GM21367 (cell line): ENCODE results near the gene EIF2B1.

Experiments
- ATAC-seq: cut with Tn5 transposase; IDR thresholded peaks from one replicate; pipeline ENCODE4 v1.9.1; 2021; ENCODE audit not compliant: unreplicated experiment

The EIF2B1 gene

DNA sequence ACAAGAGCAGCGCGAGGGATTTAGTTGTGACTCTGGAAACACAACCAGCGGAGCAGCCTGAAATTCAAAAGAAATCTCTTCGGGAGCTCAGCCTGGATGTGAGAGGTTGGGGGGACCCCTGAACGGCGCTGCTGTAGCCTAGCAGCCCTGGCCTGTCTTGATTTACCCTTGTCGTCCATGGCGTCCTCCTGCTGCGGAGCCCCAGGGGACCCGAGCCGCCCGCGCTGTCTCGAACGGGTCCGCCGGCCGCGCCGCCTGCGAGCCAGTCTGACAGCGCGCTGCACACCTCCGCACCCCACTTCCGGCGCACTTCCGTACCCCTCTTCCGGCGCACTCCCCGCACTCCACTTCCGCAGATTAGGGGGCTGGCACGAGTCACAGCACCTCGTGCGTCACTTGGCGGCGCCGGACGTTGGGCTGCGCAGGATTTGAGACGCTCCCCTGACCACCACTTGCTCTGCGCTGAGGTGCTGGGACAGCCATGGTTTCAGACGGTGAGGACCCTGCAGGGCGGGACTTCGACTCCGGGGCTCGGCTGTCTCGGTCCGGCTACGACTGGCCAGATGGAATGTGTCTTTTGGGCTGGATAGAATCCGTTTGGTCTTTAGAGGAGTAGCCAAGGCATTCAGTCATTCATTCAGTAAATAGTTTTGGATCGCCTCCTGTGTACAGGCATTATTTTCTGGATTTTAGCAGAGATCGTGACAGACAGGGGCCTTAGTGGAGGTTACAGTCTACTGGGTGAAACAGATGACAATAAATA is at the start of gene EIF2B1, which contains the start of gene GTF2H3:
EIF2B1 (minus strand) TSS at position 308 of the 763 bp plus-strand sequence; CDS start at position 179, 129 bp downstream.
GTF2H3 (plus strand) TSS at position 451 of the 763 bp plus-strand sequence; CDS start at position 482, 31 bp downstream.
- ATAC-seq: peak; percentile 87

DNA sequence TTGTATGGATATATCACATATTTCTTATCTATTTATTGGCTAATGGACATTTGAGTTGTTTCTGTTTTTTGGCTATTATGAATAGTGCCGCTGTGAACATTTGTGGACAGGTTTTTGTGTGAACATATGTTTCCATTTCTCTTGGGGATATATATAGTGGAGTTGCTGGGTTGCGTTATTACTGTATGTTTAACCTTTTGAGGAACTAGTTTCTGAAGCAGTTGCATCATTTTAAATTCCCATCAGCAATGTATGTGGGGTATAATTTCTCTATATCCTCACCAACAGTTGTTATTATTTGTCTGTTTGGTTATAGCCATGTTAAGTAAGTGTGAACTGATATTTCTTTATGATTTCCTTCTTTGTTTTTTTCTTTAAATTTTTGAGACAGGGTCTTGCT is 48.1 kb upstream of the EIF2B1 start:
- no peak for ATAC-seq

DNA sequence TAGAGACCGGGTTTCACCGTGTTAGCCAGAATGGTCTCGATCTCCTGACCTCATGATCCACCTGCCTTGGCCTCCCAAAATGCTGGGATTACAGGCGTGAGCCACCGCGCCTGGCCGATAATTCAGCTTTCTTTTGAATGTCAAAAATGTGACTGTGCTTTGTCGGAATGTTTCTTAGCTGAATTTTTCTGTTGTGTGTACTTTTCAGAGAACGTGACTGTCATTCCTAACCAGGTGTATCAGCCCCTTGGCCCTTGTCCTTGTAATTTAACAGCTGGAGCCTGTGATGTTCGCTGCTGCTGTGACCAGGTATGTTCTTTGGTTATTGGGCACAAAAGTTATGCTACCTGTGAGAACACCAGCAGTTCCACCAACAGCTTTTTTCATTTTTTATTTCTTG is 45.5 kb upstream of the EIF2B1 start:
- no peak for ATAC-seq

DNA sequence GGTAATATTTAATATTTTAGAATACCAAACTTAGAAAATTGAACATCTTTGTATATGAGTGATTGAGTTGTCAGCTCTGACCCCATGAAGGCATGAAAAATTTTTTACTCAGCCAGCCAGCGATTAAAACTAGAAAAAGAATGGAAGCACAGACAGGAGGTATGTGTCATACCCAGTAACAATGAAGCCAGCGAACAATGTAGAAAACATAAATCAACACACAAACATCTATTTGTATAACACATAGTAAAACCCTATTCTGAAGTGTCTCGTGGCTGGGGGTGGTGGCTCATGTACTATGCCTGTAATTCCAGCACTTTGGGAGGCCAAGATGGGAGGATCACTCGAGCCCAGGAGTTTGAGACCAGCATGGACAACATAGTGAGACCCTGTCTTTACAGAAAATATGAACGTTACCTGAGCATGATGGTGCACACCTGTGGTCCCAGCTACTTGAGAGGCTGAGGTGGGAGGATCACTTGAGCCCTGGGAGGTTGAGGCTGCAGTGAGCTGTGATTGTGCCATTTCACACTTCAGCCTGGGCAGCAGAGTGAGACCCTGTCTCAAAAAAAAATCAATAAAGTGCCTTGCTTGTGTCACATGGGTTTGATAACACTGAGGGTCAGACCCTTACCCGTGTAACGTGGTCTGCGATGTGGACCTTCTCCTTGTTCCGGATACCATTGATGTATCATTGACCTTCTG is 43.3 kb upstream of the EIF2B1 start:
- ATAC-seq: no peak

DNA sequence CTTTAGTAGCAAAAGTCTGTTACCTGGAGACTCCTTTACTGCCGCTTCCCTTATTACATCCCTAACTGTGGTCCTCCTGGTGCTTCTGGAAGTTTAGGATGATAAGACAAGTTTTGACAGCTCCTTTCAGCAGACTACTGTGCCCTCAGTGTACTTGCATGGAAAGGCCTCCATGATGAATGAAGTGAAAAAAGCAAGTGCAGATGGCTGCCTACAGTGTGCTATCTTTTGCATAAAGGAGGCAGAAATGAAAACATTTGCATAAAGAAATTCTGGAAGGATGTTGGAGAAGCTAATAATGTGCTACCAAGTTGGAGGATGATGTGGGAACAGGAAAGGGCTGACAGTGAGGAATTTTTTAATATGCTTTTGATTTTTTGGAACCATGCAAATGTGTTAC is 42.0 kb upstream of the EIF2B1 start:
- ATAC-seq: no peak

DNA sequence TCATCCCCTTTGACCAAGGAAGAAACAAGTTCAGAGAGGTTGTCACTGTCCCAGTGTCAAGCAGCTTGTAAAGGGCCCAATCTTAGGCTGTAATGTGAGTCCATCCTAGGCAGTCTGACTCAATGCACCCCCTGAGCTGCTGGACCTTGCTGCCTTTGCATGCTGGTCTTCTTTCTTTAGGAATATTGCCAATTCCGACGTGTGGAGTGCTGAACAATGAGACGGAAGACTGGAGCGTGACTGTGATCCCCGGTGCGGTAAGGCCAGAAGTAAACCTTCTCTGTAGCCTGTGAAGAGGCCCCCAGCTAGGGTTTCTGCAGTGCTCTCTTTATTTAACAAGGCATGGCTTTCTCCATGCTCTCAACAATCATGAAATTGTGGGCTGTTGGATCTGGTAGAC is 38.4 kb upstream of the EIF2B1 start:
- ATAC-seq: no peak

DNA sequence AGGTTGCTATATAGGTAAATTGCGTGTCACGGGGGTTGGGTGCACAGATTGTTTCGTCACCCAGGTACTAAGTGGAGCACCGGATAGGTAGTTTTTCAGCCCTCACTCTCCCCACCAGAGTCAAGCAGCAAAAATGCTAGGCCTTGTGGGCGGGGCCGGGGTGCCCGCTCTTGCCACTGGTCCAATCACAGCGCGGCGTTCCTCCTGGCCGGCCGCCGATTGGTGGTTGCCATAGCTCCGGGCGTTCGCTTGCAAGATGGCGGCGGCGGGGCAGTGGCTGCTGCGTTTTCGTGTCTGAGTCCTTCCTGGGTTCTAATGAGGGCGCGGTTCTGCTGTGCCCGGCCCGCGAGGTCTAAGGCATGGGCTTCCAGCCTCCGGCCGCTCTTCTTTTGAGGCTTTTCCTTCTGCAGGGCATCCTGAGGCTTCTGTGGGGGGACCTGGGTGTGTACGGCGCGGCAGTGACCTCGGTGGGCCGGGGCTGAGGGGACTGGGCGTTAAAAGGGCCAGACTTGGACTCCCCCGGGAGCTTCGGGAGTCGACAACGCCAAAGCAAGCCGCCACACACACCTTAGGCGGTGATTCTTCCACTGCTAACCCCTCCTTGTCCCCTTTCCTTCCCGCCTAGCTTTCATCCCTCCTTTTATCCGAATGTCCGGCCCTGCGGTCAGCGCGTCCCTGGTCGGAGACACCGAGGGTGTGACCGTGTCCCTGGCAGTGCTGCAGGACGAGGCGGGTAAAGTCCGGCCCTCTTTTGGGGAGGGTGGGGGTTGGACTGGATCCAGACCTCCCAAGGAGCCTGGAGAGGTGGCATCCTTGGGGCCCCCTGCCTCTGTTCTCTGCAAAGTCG is 37.6 kb upstream of the EIF2B1 start, which contains the start of gene TCTN2:
TCTN2 (plus strand) TSS at position 232 of the 847 bp plus-strand sequence; CDS start at position 360, 128 bp downstream.
- ATAC-seq: peak; percentile 94

DNA sequence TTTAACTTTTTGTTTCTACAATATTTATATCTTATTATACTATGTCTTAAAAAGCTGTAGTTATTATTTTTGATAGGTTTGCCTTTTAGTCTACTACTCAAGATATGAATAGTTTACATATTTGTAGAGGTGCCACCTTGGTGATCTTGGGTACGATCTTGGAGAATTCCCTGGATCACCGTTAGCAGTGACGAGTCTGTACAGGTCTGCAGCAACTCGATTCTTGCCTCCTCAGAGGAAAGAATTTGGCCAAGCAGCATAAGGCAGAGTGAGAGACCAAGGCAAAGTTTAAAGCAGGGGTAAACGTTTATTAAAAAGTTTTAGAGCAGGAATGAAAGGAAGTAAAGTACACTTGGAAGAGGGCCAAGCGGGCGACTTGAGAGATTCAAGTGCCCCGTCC is 34.3 kb upstream of the EIF2B1 start:
- no peak for ATAC-seq

DNA sequence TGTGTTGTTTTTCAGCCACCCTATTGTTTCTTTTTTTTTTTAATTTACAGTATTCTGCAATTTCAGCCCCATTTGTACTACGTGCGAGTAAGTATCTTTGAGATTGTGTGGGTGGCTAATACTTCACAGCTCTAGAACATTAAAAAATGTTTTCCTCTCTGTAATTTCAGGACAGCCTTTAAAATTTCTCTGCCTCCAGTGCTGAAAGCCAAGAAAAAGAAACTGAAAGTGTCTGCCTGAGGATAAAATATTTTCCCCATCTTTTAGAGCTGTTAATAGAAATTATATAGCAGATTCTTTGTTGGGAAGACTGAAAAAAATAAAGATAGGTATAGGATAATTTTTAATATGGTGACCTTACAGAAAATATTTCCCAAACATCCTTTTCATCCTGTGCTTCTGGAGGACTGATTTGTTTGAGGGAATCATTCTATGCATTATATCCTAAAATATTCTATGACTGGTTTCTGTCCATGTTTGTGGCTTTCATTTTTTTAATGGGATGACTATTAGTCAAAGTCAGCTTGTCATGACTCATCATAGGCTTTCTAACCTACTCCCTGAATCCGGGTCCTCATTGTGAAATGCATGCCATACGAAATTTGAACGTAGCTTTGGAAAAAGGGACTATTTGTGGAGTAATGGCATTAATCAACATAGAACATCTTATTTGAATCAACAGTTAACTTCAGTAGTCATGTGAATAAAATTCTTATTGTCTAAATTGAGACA is 26.7 kb upstream of the EIF2B1 start:
- no peak for ATAC-seq

DNA sequence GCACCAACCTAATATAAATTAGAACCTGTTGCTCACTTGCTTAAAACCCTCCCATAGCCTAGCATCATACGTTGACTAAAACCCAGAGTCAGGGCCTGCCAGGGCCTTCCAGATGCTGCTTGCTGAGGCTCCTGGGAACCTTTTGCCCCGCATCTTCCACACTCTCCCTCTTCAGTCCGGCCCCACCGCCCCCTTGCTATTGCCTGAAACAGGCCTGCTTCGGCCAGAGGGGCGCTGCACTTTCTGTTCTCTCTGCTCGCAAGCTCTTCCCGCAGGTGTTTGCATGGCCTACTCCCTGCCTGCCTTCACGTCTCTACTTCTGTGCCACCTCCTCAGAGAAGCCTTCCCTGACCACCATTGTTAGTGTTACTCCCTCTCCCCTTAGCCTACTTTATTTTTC is 23.7 kb upstream of the EIF2B1 start:
- ATAC-seq: no peak

DNA sequence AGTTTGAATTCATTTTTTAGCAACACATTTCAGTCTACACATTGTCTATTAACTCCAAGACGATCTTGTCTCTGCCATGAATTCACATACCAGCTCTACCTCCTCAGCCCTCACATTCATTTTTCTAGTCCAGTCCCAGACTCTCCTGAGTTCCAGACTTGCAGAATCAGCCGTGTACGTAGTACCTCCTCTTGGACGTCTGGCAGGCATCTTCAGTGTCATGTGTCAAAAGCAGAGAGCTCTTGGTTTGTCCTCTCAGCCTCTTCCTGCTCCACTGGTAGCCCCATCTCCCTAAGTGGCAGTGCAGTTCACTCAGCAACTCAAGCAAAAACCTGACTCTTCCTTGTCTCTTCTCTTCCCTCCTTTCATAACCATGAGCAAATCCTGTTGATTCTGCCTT is 22.9 kb upstream of the EIF2B1 start:
- ATAC-seq: no peak

DNA sequence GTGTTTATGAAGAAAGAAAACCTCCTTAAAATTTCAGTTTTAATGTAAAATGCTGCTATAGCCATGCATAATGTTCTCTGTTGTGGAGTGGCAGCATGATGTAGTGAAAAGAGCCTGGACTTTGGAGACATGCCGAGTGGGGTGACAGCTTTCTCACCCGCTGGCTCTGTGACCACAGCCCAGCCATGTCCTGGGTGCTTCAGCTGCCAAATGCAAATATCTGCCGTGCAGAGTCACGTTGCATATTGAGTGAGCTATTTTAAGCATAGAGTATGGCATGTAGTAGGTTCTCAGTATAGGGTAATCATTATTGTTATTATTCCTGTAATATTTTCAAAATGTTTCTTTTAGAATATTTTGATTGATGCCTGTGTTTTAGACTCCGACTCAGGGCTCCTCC is 21.9 kb upstream of the EIF2B1 start:
- ATAC-seq: peak; percentile 80

DNA sequence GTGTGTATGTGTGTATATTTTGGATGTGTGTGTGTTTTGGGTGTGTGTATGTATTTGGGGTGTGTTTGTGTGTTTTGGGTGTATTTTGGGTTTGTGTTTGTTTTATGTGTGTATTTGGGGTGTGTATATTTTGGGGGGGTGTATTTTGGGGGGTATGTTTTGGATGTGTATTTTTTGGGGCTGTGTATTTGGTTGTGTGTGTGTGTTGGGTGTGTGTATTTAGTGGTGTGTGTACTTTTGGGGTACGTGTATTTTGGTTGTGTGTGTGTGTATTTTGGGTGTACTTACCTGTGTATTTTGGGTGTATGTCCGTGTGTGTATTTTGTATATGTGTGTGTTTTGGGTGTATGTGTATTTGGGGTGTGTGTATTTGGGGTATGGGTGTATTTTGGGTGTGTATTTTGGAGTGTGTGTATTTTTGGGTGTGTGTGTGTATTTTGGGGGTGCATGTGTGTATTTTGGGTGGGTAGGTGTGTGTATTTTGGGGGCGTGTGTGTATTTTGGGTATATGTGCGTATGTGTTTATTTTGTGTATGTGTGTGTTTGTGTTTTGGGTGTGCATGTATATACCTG is 20.7 kb upstream of the EIF2B1 start:
- no peak for ATAC-seq

DNA sequence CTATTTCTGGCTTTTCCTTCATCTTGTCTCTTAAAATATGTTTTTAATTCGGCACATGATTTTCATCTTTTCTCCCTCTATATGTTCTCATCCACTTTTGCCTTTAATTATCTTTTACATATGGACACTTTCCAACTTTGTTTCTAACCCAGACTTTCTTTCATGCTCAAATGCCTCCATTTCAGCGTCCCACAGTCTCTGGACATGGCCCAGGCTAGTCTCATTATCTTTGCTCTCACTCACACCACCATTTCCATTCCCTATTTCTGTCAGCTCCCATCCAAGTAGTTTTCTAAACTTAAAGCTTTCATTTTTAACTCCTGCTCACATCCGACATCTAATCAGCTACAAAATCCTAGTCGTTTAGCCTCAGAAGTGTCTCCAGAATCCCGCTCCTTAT is 14.9 kb upstream of the EIF2B1 start:
- no peak for ATAC-seq

DNA sequence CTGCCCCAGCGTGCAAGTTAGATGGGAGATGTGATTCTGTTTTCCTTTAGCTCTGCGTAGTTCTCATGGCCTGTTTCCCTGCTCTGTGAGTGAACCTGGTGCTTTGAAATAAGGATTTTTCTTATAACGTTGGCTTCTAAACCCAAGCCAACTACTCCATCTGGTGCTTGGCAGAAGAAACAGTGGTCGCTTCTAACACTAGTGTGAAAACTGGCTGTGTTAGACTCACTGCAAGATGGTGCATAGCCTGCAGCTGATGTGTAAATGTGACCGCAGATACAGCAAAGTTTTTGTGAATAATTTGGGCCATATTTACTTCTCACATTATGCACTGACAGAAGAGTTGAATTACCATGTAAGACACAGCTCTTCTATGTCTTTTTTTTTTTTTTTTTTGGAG is 12.4 kb upstream of the EIF2B1 start:
- ATAC-seq: no peak

DNA sequence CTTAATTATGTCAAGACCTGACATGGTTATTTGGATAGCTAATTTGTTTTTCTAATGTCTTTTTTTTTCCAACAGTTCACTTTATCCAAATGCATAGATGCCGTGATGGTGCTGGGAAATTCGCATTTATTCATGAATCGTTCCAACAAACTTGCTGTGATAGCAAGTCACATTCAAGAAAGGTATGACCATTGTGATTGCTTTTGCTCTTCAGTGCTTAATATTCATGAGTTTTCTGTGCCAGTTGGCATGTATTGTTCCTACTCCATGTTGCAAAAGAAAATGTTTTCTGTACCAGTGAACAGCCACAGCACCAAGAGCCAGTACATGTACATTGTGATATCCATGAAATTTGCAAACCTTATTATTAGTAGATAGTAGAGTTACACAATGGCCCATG is 11.9 kb upstream of the EIF2B1 start:
- no peak for ATAC-seq

DNA sequence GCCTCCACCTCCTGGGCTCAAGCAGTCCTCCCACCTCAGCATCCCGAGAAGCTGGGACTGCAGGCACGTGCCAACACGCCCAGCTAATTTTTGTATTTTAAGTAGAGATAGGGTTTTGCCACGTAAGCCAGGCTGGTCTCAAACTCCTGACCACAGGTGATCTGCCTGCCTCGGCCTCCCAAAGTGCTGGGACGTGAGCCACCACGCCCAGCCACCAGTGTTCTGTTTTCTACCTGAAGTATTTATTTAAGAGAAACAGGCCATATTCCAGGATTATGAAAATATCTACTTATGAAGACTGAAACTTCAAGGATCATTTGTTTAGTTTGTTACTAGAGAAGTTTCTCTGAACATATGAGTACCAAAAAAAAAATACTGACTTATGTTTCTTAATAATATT is 10.4 kb upstream of the EIF2B1 start:
- no peak for ATAC-seq

DNA sequence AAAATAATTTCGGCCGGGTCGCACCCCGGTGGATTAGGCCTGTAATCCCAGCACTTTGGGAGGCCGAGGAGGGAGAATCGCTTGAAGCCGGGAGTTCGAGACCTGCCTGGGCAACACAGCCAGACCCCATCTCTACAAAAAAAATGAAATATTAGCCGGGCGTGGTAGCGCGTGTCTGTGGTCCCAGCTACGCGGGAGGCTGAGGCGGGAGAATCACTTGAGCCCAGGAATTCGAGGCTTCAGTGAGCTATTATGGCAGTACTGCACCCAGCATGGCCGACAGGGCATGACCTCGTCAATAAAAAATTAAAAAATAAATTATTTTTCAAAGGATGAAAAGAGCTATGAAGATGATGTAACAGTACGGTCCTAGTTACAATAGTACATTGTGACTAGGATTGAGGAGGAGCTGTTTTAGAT is 666 bp upstream of the EIF2B1 start:
- ATAC-seq: no peak

DNA sequence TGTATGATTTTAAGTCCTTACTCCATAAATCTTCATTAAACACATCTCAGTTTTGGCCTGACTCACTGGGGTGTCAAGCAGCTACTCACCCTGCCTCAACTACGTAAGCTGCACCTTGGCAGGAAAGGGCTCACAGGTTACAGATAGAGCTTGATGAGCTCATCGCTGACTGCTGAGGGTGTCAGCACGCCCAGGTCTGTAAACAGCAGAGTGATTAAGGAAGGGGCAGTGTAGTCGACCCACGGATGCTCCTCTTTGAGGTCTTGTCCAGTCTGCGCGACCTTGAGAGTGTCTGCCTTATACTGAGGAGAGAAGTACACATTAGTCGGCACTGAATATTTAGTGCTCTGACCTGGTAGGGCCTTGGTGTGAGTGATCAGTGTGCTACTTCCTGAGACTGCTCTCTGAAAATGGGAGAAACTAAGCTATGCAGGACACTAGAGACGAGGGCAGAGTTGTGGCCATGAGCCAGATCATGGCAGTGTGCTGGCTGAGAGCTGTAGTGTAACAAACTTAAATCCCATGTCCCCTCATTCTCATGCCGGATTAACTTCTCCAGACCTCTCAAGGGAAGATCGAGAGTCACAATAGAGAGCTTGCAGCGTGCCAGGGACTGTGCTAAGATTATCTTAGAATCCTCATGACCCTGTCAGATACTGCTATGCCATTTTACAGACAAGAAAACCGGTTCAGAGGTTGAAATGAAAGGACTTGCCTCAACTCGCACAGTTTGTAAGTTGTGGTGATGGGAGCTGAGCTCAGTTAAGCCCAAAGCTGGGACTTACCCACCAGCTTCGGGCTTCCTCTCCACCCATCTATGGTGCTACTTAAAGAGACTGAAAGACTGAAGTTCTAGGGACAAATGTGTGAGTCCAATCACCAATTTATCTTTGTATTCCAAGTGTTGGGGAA is 11.6 kb downstream of the EIF2B1 start:
- ATAC-seq: no peak
